Endothelial cell of umbilical vein (primary cell): ENCODE results near the gene ANKMY1. TPM values are rescaled to one million over a fixed set of nuclear protein-coding genes. Genes with fewer than 3 reads are reported as not detected.

Experiments
- BruUV-seq: library from RNA; stranded (reverse); fragments of 400-500 nt; replicated peaks from 2 replicates; lab custom pipeline; 2021; lab: Mats Ljungman, UMichigan
- CTCF ChIA-PET: fragments of 300-600, 350-600 bp; sonication (Branson Sonifier 250); formaldehyde crosslinking; loops from one replicate; lab custom pipeline; 2021; ENCODE audit warnings: antibody characterized with exemption, inconsistent platforms; lab: Charles Lee
- POLR2A ChIA-PET: fragments of 300-600, 350-600 bp; sonication (Branson Sonifier 250); formaldehyde crosslinking; loops from one replicate; lab custom pipeline; 2021; ENCODE audit warnings: antibody characterized with exemption, inconsistent platforms; lab: Charles Lee
- DNase-seq: peaks from one replicate; pipeline ENCODE4 v3.0.0-alpha.2; 2011; ENCODE audit warnings: low read depth, low spot score
- FAIRE-seq: peaks from 2 replicates; lab custom pipeline; 2011; peaks lifted over from hg19 to GRCh38; lab: Jason Lieb, UNC
- H2AFZ ChIP-seq: 2 replicates; pipeline ENCODE4 v1.6.0; 2012; ENCODE audit warnings: low read depth, low read length, control low read depth, inconsistent platforms
- H3K27ac ChIP-seq: 2 replicates; pipeline ENCODE4 v1.5.1; 2011; ENCODE audit warnings: low read depth, mild to moderate bottlenecking, control low read depth, low read length, moderate library complexity; ENCODE audit not compliant: insufficient read depth
- H3K27me3 ChIP-seq, 2 experiments: 2 replicates each; pipeline versions ENCODE4 v1.6.0 to v1.6.1; 2011; ENCODE audit warnings: low read length in 2 of 2, mixed read lengths in 1 of 2; ENCODE audit not compliant: control insufficient read depth in 2 of 2, insufficient read depth in 2 of 2
- H3K36me3 ChIP-seq, 2 experiments: 2 replicates in 1 of 2; 3 replicates in 1 of 2; pipeline ENCODE4 v1.5.1; 2011; ENCODE audit warnings: low read length in 2 of 2, mild to moderate bottlenecking in 1 of 2, moderate library complexity in 1 of 2; ENCODE audit not compliant: control insufficient read depth in 2 of 2, insufficient read depth in 2 of 2; ENCODE audit errors: extremely low read depth in 1 of 2
- H3K4me1 ChIP-seq: 3 replicates; pipeline ENCODE4 v1.5.1; 2011; ENCODE audit warnings: mild to moderate bottlenecking, low read length; ENCODE audit not compliant: control insufficient read depth, insufficient read depth; ENCODE audit errors: extremely low read depth
- H3K4me2 ChIP-seq: 2 replicates; pipeline ENCODE4 v1.6.1; 2011; ENCODE audit warnings: low read length, control low read depth, mixed read lengths; ENCODE audit not compliant: insufficient read depth
- H3K4me3 ChIP-seq, 3 experiments: fragments of 200-600 bp in 1 of 3; sonication (generic), shearing (Covaris generic) in 1 of 3; replicated peaks in 1 of 3; 2 replicates each; pipeline ENCODE4 v1.5.1; 2011 to 2016; ENCODE audit warnings: control low read depth in 3 of 3, low read length in 3 of 3, mild to moderate bottlenecking in 2 of 3, inconsistent platforms in 1 of 3, low read depth in 1 of 3, moderate library complexity in 1 of 3; ENCODE audit not compliant: insufficient read depth in 1 of 3
- H3K79me2 ChIP-seq: 2 replicates; pipeline ENCODE4 v1.6.0; 2012; ENCODE audit warnings: low read length, inconsistent platforms; ENCODE audit not compliant: control insufficient read depth, insufficient read depth
- H3K9ac ChIP-seq: replicated peaks from 2 replicates; pipeline ENCODE3; 2011; ENCODE audit warnings: low read length, control low read depth; ENCODE audit not compliant: insufficient read depth; ENCODE audit errors: extremely low read depth
- H3K9me1 ChIP-seq: replicated peaks from 3 replicates; pipeline ENCODE4 v1.6.0; 2011; ENCODE audit warnings: mild to moderate bottlenecking, low read length; ENCODE audit not compliant: control insufficient read depth, insufficient read depth; ENCODE audit errors: extremely low read depth
- H3K9me3 ChIP-seq: replicated peaks from 2 replicates; pipeline ENCODE4 v1.5.1; 2012; ENCODE audit warnings: low read length, inconsistent platforms; ENCODE audit not compliant: control insufficient read depth, insufficient read depth
- H4K20me1 ChIP-seq: replicated peaks from 2 replicates; pipeline ENCODE3; 2011; ENCODE audit warnings: mild to moderate bottlenecking, low read length; ENCODE audit not compliant: control insufficient read depth, insufficient read depth; ENCODE audit errors: extremely low read depth
- CTCF ChIP-seq, 2 donors: IDR thresholded peaks; 1 replicate in 1 of 2; 2 replicates in 1 of 2; pipeline ENCODE4 v1.5.1; 2011; ENCODE audit warnings: low read length in 2 of 2, mild to moderate bottlenecking in 2 of 2, moderate library complexity in 2 of 2, control low read depth in 1 of 2, inconsistent platforms in 1 of 2, low read depth in 1 of 2; ENCODE audit not compliant: insufficient read depth in 1 of 2; ENCODE audit errors: extremely low read depth in 1 of 2
- EZH2 ChIP-seq: IDR thresholded peaks from 2 replicates; pipeline ENCODE4 v1.6.1; 2012; ENCODE audit warnings: borderline replicate concordance, low read depth, mild to moderate bottlenecking, moderate library complexity, low read length, inconsistent platforms; ENCODE audit not compliant: severe bottlenecking
- FOS ChIP-seq: IDR thresholded peaks from 2 replicates; pipeline ENCODE4 v1.6.1; 2011; ENCODE audit warnings: mild to moderate bottlenecking, low read length, moderate library complexity, borderline replicate concordance; ENCODE audit not compliant: insufficient read depth
- GATA2 ChIP-seq: IDR thresholded peaks from 2 replicates; pipeline ENCODE4 v1.7.0; 2011; ENCODE audit warnings: low read depth, mild to moderate bottlenecking, moderate library complexity, mixed read lengths, low read length; ENCODE audit not compliant: insufficient read length, insufficient read depth
- JUN ChIP-seq: IDR thresholded peaks from 2 replicates; pipeline ENCODE4 v1.6.1; 2011; ENCODE audit warnings: borderline replicate concordance, low read depth; ENCODE audit not compliant: insufficient read length, insufficient read depth
- MAX ChIP-seq: IDR thresholded peaks from 2 replicates; pipeline ENCODE4 v1.6.1; 2011; ENCODE audit not compliant: insufficient read depth, insufficient read length
- MYC ChIP-seq: IDR thresholded peaks from one replicate; pipeline ENCODE4 v1.6.1; 2011; ENCODE audit warnings: mild to moderate bottlenecking, low read depth, low read length
- POLR2A ChIP-seq: IDR thresholded peaks from 2 replicates; pipeline ENCODE4 v1.6.1; 2012; ENCODE audit warnings: low read depth, mild to moderate bottlenecking, control low read depth, low read length
- POLR2AphosphoS5 ChIP-seq: IDR thresholded peaks from 2 replicates; pipeline ENCODE4 v1.6.1; 2012; ENCODE audit warnings: low read depth, mild to moderate bottlenecking, control low read depth, low read length, moderate library complexity; ENCODE audit not compliant: insufficient read depth
- dilution Hi-C: fragments of 300-500 bp; cut with MboI; formaldehyde crosslinking; loops from one replicate; pipeline ENCODE4 v1.15.0; 2019; ENCODE audit warnings: low sequenced_read_pairs; ENCODE audit not compliant: extremely low pct_ligation_motif_present
- intact Hi-C: fragments of 100-400 bp; cut with micrococcal nuclease; formaldehyde crosslinking; loops from one replicate; pipeline ENCODE4 v1.10.0; 2022
- polyA plus RNA-seq, 4 experiments: library from polyadenylated mRNA; depleted of rRNA in 3 of 4; stranded (reverse) in 3 of 4; unstranded in 1 of 4; fragments of >200 nt; gene quantifications; 2 replicates each; pipeline versions ENCODE4 v1.2.1 to v1.2.3, GENCODE V29; 2011 to 2012; ENCODE audit warnings: missing spikeins in 1 of 4
- total RNA-seq: library from RNA; stranded (reverse); gene quantifications from 2 replicates; pipeline ENCODE4 v1.2.3, GENCODE V29; 2021

Gene ANKMY1
- total and polyA plus RNA-seq, 2 donors (not counting 3 experiments of a cell fraction or from before 2014, with no cell fraction given) = 9.0 to 16.0 TPM

- H3K9me1 ChIP-seq = no peaks in the 10 kb centered on the region
- no TSS peak for BruUV-seq
- no peak overlapping the region for H3K4me2 ChIP-seq
- DNase-seq = no peak
- H3K27me3 ChIP-seq = no peaks in the 10 kb centered on the region
- H3K79me2 ChIP-seq = peaks cover 20% of the 10 kb centered on the region
- ChIA-PET POLR2A (interaction anchor here (1.9 kb wide), 1 partner anchor 16 kb away, joined by 7 read pairs; the partner anchor contains the start of gene CAPN10), CTCF (no interaction called here)
- no peak overlapping the region for H3K27ac ChIP-seq
- H3K4me3 ChIP-seq = no peak overlapping the region
- H2AFZ ChIP-seq = no peak overlapping the region
- no peak overlapping the region for H3K9ac ChIP-seq
- intact Hi-C loops (loop anchor here (2.0 to 10.0 kb wide), 4 partner anchors 133 to 647 kb away; partner anchors contain the start of genes GPC1 and SNED1), dilution Hi-C loops (no loop called here)
- peaks cover 32% of the 10 kb centered on the region for H3K4me1 ChIP-seq
- TF ChIP-seq JUN = no peak
- TF ChIP-seq GATA2 = no peak
- TF ChIP-seq FOS = no peak
- TF ChIP-seq POLR2A = no peak
- TF ChIP-seq EZH2 = no peak
- no peak for TF ChIP-seq CTCF (IDR thresholded peaks at IDR 0.05; ENCODE audit: extremely low read depth in 1 of 2, insufficient read depth in 1 of 2, low read depth in 1 of 2, low read length in 2 of 2)
- no peak for TF ChIP-seq MAX
- no peak for TF ChIP-seq POLR2AphosphoS5
- no peak for TF ChIP-seq MYC
- H3K36me3 ChIP-seq = peaks cover 0 to 10% of the 10 kb centered on the region in 2 experiments
- no peaks in the 10 kb centered on the region for H4K20me1 ChIP-seq
- H3K9me3 ChIP-seq = no peaks in the 10 kb centered on the region
- no peak for FAIRE-seq
Measured at GRCh38 chr2:240569998-240570530, 12.3 kb upstream of the ANKMY1 start.
